Measurements from ENCODE around the gene RPS5. TPM values are rescaled to one million over a fixed set of nuclear protein-coding genes. Genes with fewer than 3 reads are reported as not detected.
"Not testable (repeated sequence)": the region's sequence is repeated elsewhere in the genome, so short reads cannot be mapped to it uniquely, and the experiment has no call there.

RPS5 gene
- total RNA-seq, 2 donors from 2014 or later = 747 to 789 TPM

DNA sequence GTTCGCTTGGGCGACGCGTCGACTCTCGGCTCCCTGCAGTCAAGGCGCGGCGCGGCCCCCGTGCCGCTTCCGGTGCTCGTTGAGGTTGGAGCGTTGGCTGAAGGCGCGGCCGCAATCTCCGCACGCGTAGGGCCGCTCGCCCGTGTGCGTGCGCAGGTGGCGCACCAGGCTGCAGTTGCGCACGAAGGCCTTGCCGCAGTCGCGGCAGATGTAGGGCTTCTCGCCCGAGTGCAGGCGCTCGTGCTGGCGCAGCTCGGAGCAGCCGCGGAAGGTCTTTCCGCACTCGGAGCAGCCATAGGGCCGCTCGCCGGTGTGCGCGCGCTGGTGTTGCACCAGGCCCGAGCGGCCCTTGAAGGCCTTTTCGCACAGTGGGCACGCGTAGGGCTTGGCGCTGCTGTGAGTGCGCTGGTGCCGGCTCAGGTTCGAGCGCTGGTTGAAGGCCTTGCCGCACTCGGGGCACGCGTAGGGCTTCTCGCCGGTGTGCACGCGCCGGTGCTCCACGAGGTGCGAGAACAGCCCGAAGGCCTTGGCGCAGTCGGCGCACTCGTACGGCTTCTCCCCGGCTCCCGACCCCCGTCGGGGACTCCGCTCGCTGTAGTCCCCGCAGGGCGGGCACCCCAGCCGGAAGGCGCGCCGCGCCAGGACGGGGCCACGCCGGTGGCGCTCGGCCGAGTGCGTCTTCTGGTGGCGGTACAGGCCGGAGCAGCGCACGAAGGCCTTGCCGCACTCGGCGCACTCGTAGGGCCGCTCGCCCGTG is 19.2 kb upstream of the RPS5 start:
- no peak for DNase-seq (ENCODE audit: low spot score)
- no peaks in the 10 kb centered on the region for H3K27me3 ChIP-seq (replicated peaks; ENCODE audit: insufficient read depth)
- TF ChIP-seq, protein P1, sequence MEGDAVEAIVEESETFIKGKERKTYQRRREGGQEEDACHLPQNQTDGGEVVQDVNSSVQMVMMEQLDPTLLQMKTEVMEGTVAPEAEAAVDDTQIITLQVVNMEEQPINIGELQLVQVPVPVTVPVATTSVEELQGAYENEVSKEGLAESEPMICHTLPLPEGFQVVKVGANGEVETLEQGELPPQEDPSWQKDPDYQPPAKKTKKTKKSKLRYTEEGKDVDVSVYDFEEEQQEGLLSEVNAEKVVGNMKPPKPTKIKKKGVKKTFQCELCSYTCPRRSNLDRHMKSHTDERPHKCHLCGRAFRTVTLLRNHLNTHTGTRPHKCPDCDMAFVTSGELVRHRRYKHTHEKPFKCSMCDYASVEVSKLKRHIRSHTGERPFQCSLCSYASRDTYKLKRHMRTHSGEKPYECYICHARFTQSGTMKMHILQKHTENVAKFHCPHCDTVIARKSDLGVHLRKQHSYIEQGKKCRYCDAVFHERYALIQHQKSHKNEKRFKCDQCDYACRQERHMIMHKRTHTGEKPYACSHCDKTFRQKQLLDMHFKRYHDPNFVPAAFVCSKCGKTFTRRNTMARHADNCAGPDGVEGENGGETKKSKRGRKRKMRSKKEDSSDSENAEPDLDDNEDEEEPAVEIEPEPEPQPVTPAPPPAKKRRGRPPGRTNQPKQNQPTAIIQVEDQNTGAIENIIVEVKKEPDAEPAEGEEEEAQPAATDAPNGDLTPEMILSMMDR (IDR thresholded peaks at IDR 0.05) = no peak
- H3K4me3 ChIP-seq = no peak overlapping the region
- no peak for ATAC-seq (ENCODE audit: insufficient number of reproducible peaks, low FRiP score, low read depth)
- H3K36me3 ChIP-seq = no peaks in the 10 kb centered on the region
- no peak overlapping the region for H3K27ac ChIP-seq
- no peaks in the 10 kb centered on the region for H3K4me1 ChIP-seq (ENCODE audit: control insufficient read depth in 1 of 2, low read depth in 2 of 2)
- H3K9me3 ChIP-seq = no peaks in the 10 kb centered on the region

DNA sequence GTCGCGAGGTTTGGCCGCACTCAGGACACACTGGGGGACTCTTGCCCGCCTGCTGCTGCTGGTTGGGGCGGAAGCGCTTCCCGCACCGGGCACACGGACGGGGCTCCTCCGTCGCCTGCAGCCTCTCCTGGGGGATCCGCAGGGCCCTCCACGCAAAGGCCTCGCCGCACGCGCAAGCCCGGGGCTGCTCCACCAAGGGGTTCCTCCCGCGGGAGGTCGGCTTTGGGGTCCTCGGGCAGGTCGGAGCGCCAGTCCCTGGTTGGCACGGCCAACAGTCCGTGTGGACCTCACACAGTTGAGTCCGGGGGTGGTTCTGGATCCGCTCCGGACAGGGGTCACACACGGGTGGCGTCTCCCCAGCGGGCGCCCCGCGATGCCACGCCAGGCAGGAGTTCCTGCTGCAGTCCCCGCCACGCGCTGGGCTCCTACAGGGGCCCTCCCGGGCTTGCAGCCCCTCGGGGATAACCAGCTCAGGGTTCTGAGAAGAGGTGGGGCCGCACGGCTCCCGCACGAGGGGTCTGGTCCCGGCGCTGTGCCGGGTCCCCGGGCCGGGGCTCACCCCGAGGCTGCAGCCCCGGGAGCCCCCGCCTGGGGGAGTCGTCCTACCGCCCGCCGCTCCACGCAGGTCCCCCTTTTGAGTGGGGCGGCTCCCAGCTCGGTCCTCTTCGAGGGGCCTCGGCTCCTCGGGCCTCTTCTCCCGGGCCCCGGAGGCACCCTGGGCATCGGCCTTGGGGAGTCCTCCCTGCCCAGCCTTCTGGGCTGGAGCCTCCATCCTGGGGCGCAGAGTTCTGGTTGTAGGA is 18.3 kb upstream of the RPS5 start:
- Histone ChIP-seq H3K4me1 (ENCODE audit: control insufficient read depth in 1 of 2, low read depth in 2 of 2) (no peaks in the 10 kb centered on the region), H3K9me3 (no peaks in the 10 kb centered on the region), H3K27ac (no peak overlapping the region), H3K4me3 (no peak overlapping the region), H3K27me3 (replicated peaks; ENCODE audit: insufficient read depth) (no peaks in the 10 kb centered on the region), H3K36me3 (no peaks in the 10 kb centered on the region)
- DNase-seq (ENCODE audit: low spot score) = no peak
- TF ChIP-seq, protein P1 (IDR thresholded peaks at IDR 0.05) = no peak
- no peak for ATAC-seq (ENCODE audit: insufficient number of reproducible peaks, low FRiP score, low read depth)

DNA sequence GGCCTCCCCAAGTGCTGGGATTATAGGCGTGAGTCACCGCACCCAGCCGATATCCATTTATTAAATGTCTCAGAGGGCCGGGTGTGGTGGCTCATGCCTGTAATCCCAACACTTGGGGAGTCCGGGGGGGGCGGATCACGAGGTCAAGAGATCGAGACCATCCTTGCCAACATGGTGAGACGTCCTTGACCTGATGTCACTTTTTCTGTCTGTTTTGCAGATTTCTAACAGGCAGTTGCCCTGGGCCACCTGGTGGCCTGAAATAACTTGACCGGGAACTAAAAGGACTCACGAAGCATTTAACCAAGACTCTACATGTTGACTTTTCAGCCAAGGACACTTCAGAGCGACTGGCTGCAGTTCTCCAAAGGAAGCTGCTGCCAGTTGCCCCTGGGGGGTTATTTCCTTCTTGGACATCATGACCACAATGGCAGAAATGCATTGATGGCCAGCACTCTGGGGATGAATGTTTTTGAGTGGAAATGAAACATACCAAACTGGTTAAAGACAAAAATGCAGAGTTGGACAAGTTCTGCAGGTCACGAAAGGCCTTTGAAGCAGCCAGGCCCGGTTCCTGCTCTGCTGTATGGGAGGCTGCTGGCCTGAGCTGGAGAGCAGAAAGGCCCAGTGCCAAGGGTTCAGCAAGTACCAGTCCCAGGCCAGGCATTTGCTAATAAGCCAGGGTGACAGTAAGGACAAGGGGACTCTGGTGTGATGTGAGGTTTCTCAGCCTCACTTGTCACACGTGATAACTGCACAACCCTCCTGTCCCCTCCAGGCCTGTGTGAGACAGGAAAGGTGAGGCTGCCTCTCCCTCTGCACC is 14.5 kb upstream of the RPS5 start:
- Histone ChIP-seq H3K9me3 (no peaks in the 10 kb centered on the region), H3K27me3 (replicated peaks; ENCODE audit: insufficient read depth) (no peaks in the 10 kb centered on the region), H3K4me3 (no peak overlapping the region), H3K4me1 (ENCODE audit: control insufficient read depth in 1 of 2, low read depth in 2 of 2) (no peaks in the 10 kb centered on the region), H3K27ac (no peak overlapping the region), H3K36me3 (no peaks in the 10 kb centered on the region)
- DNase-seq (ENCODE audit: low spot score) = no peak
- TF ChIP-seq, protein P1 (IDR thresholded peaks at IDR 0.05) = no peak
- ATAC-seq (ENCODE audit: insufficient number of reproducible peaks, low FRiP score, low read depth) = no peak

DNA sequence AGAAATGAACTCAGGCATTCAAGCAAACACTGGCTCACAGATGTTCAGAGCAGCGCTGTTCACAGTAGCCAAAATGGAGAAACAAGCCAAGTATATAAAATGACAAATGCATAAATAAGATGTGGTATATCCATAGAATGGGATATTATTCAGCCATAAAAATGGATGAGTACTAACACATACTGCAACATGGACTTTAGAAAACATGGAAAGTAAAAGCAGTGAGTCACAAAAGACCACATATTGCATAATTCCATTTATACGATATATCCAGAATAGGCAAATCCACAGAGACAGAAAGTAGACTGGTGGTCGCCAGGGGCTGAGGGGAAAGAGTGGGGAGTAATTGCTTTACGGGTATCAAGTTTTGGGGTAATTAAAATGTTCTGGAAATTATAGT is 12.9 kb upstream of the RPS5 start:
- Histone ChIP-seq H3K4me3 (no peak overlapping the region), H3K36me3 (no peaks in the 10 kb centered on the region), H3K9me3 (no peaks in the 10 kb centered on the region), H3K27ac (no peak overlapping the region), H3K4me1 (ENCODE audit: control insufficient read depth in 1 of 2, low read depth in 2 of 2) (no peaks in the 10 kb centered on the region), H3K27me3 (replicated peaks; ENCODE audit: insufficient read depth) (no peaks in the 10 kb centered on the region)
- ATAC-seq (ENCODE audit: insufficient number of reproducible peaks, low FRiP score, low read depth) (no peak), DNase-seq (ENCODE audit: low spot score) (no peak)
- TF ChIP-seq, protein P1 (IDR thresholded peaks at IDR 0.05) = no peak

DNA sequence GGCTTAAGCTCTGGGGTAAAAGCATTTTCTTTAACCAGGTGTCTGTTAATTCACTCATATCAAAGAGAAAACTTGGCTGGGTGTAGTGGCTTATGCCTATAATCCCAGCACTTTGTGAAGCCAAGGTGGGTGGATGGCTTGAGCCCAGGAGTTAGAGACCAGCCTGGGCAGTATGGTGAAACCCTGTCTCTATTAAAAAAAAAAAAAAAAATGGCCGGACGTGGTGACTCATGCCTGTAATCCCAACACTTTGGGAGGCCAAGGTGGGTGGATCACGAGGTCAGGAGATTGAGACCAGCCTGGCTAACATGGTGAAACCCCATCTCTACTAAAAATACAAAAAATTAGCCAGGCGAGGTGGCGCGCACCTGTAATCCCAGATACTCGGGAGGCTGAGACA is 10.3 kb upstream of the RPS5 start:
- not testable (repeated sequence) for H3K36me3 ChIP-seq; H3K4me3 ChIP-seq; ATAC-seq (ENCODE audit: insufficient number of reproducible peaks, low FRiP score, low read depth); DNase-seq (ENCODE audit: low spot score); H3K27me3 ChIP-seq (replicated peaks; ENCODE audit: insufficient read depth); H3K9me3 ChIP-seq; H3K27ac ChIP-seq
- peaks cover 12% of the 10 kb centered on the region in 2 donors for H3K4me1 ChIP-seq (ENCODE audit: control insufficient read depth in 1 of 2, low read depth in 2 of 2)

Measured in thoracic aorta (tissue), 2 donors.